ENCODE data around the gene RIN3. TPM values are rescaled to one million over a fixed set of nuclear protein-coding genes. Genes with fewer than 3 reads are reported as not detected.
A peak's percentile ranks its signal among the peaks of the same experiment; 100 is the strongest.
"Not testable (repeated sequence)": the region's sequence is repeated elsewhere in the genome, so short reads cannot be mapped to it uniquely, and the experiment has no call there.

RIN3 gene
- total RNA-seq, 1 experiment from 2014 or later: 2.6 TPM

DNA sequence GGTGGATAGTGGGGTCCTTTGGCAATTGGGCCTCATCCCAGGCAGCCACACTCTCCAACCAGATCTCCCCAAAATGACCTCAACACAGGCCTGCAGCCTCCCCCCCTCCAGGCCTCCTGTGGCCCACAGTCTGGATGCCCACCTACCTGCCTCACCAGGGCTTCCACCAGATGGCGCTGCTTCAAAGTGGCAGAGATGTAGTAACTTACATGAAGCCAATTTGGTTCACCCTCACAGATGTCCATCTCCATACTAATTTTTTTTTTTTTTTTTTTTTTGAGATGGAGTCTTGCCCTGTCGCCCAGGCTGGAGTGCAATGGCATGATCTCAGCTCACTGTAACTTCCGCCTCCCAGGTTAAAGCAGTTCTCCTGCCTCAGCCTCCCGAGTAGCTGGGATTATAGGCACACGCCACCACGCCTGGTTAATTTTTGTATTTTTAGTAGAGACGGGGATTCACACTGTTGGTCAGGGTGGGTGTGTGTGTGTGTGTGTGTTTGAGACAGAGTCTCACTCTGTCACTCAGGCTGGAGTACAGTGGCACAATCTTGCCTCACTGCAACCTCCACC lies 201.2 kb downstream of the RIN3 start:
- in situ Hi-C loops (cut with HindIII; ENCODE audit: low pct_unique_long_range_greater_than_20kb, low sequenced_read_pairs): not testable (repeated sequence)
- peak; percentile 82 for DNase-seq (ENCODE audit: low read depth, low spot score)

DNA sequence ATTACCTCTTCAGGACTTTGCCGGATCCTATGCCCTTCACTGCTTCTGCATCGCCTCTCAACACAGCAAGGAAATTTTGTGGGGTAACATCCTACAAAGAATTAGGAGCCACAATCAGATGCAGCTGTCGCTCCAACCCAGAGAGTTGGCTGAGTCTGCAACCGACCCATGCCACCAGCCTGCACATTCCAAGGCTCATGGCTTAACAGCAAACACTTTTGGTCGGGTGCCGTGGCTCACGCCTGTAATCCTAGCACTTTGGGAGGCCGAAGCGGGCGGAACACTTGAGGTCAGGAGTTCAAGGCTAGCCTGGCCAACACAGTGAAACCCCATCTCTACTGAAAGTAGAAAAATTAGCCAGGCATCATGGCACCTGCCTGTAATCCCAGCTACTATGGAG lies 202.6 kb downstream of the RIN3 start:
- in situ Hi-C loops (cut with HindIII; ENCODE audit: low pct_unique_long_range_greater_than_20kb, low sequenced_read_pairs): no loop called here

DNA sequence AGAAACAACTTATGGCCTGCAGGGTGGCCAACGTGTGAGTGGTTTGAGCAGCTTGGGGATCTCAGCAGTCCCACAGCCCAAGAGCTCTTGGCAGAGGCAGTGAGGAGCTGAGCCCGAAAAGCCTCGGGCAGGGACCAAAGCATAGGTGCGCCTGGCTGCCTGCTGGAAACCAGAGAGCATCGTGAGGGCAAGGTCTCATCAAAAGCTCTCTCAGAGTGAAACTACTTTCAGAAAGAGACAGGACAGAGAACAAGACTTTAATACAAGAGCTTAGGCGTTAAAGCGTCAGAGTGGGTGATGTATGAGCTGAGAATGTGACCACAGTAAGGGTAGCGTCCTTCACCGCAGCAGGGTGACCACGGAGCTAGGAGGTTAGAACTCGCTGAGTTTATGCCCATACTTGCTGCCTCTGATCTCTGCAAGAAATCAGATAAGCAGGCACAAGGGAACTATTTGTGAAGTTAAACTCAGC lies 204.0 kb downstream of the RIN3 start:
- DNase-seq (ENCODE audit: low read depth, low spot score): no peak
- in situ Hi-C loops (cut with HindIII; ENCODE audit: low pct_unique_long_range_greater_than_20kb, low sequenced_read_pairs): no loop called here

More for the DNA sequence above, 202.6 kb downstream of the RIN3 start:
- no peak for DNase-seq (ENCODE audit: low read depth, low spot score)

DNA sequence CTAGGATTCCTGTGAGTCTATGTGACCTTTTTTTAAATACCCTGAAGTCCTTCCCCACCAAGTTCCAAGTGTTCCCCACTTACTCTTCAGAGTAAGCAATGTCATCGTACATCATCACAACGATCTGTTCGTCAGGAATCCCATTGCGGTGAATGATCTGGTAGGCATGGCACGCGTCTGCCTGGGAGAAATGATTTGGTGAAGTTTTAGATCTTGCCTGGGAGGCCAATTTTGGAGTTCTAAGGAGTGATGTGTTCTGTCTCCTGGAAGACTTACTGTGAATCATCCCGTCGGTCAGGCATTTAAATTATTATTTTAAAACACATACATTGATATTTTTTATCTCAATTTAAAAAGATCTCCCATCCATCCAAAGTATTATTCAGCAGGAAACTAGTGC lies 205.1 kb downstream of the RIN3 start:
- in situ Hi-C loops (cut with HindIII; ENCODE audit: low pct_unique_long_range_greater_than_20kb, low sequenced_read_pairs): no loop called here
- no peak for DNase-seq (ENCODE audit: low read depth, low spot score)

DNA sequence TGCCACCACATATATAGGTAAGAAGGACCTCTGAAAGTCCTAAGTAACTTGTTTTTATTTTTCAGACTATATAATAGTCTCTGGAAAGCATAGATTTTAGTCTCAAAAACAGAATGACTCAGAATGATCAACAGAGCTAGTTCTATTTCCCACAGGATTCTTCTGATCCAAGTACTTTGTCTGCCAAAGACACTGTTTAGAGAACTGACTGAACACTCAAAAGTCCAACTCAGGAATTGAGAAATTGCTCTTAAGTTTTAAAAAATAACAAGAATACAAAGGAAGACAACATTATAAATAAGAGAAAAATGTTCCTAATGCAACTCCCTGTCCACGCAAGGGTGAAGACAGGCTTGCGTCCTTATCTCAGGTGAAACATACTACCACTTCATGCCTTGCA lies 205.8 kb downstream of the RIN3 start:
- no peak for DNase-seq (ENCODE audit: low read depth, low spot score)
- in situ Hi-C loops (cut with HindIII; ENCODE audit: low pct_unique_long_range_greater_than_20kb, low sequenced_read_pairs): no loop called here

DNA sequence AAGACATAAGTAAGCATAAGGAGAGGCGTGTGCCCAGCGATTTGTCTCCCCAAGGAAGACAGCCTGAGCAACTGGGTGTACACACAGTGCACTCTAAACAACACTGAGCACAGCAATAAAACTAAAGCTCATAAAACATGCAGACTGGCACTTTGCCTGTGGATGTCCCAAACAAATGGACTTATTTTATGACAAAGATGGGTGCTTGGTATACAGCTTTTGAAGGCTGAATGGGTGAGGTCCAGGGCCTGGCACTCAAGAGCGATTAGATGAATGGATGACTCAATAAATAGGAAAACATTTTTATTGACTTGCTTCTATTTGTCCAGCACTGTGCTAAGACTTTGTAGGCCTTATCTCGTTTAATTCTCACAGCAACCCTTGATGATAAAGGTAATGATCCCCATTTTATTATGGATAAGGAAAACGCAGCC lies 206.3 kb downstream of the RIN3 start:
- in situ Hi-C loops (cut with HindIII; ENCODE audit: low pct_unique_long_range_greater_than_20kb, low sequenced_read_pairs): no loop called here
- DNase-seq (ENCODE audit: low read depth, low spot score): no peak

DNA sequence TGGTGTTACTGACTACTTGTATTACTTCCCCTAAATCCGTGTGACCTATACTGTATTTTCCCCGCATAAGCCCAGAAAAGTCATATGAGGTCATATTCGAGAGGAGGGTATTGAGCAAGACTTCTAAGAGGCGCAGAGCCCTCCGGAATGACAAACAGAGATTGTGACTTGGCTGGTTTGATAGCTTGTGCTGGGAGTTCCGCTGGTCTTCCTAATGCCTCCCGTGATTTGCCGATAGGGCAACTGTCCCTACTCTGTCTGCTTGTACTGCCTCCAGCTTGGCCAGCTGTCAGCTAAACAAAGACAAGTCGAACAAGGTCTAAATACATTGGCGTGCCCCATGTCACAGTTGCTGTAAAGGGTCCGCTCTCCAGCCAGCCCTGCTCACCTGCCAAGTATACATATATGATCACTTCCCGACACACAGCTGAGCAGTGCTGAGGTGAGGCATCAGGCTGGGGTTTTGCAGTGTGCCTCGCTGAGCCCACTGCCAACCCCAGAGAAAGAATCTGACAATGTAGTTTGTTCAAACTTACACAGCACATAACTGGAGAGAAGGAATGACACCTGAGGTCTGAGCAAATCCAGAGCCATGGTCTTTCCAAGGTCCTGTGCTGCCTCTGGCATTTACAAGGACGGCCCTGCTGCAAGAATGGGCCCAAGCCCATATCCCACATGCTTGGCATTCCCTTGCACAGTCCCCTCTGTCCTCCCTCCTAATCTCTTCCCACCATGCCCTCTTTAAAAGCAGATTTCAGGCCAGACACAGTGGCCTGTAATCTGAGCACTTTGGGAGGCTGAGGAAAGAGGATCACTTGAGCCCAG lies 211.1 kb downstream of the RIN3 start:
- no peak for DNase-seq (ENCODE audit: low read depth, low spot score)
- in situ Hi-C loops (cut with HindIII; ENCODE audit: low pct_unique_long_range_greater_than_20kb, low sequenced_read_pairs): no loop called here

DNA sequence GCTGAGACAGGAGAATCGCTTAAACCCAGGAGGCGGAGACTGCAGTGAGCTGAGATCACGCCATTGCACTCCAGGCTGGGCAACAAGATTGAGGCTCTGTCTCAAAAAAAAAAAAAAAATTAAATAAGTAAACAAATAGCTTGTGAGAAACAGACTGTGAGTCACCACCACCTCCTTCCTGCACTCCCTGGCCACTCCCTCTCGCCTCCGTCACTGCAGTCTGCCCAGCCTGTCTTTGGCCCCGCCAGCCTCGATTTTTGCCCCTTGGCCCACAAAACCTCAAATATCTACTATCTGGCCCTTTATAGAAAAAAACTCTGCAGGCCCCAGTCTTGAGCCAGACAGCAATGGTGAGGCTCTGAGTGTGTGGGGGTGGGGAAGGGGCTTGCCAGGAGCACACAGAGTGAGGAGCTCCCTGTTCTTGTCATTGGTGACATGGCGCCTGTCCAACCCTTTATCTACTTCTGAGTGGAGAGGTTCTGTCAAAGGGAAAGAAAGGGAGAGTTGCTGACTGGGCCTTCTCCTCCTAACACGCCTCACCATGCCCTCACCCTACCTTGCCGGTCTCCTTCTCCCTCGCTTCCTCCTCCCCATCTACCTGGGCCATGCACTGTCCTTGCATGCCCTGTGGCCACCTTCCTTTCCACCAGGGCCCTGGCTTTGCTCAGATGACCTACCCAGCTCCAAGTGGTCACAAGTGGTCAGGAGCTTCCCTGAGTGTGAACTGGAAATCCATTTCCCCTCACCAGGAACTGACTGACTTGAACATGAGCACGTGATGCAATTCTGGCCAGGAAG lies 212.8 kb downstream of the RIN3 start:
- DNase-seq (ENCODE audit: low read depth, low spot score): peak; percentile 28
- in situ Hi-C loops (cut with HindIII; ENCODE audit: low pct_unique_long_range_greater_than_20kb, low sequenced_read_pairs): no loop called here

DNA sequence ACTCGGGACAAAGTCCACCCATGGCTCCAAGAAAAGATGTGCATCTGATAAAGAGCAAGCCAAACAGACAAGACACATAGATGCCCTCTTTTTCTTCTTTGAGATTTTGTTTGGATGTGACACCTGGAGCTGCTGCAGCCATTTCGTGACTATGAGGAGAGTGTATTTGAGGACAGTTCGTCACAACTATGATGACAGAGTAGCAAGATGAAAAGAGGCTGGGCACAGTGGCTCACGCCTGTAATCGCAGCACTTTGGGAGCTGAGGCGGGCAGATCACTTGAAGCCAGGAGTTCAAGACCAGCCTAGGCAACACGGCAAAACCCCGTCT lies 213.3 kb downstream of the RIN3 start:
- no peak for DNase-seq (ENCODE audit: low read depth, low spot score)
- in situ Hi-C loops (cut with HindIII; ENCODE audit: low pct_unique_long_range_greater_than_20kb, low sequenced_read_pairs): no loop called here

DNA sequence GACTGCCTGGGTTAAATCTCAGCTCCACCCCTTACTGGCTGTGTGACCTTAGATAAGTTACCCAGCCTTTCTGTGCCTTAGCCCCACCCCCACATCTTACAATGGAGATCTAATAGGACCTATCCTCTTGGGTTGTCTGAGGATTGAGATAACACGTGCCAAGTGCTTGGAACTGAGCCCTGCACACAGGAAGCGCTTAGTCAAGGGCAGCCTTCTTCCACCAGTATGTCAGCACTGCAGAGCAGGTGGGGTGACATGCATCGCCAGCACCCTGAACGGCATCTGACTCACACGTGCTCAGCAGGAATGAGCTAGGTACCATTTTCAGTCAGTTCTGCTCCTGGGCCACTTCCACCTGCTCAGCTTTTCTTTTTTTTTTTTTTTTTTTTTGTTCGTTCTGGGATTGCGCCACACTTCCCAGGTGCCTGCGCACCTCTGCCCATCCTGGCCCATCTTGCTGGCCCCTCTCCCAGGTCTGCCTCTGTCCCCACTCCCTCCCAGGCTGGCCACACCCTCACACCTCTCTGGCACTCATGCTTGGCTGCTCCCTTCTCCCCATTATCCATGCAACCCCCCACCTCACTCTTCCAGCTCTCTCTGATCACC lies 215.3 kb downstream of the RIN3 start:
- in situ Hi-C loops (cut with HindIII; ENCODE audit: low pct_unique_long_range_greater_than_20kb, low sequenced_read_pairs): no loop called here
- DNase-seq (ENCODE audit: low read depth, low spot score): no peak

DNA sequence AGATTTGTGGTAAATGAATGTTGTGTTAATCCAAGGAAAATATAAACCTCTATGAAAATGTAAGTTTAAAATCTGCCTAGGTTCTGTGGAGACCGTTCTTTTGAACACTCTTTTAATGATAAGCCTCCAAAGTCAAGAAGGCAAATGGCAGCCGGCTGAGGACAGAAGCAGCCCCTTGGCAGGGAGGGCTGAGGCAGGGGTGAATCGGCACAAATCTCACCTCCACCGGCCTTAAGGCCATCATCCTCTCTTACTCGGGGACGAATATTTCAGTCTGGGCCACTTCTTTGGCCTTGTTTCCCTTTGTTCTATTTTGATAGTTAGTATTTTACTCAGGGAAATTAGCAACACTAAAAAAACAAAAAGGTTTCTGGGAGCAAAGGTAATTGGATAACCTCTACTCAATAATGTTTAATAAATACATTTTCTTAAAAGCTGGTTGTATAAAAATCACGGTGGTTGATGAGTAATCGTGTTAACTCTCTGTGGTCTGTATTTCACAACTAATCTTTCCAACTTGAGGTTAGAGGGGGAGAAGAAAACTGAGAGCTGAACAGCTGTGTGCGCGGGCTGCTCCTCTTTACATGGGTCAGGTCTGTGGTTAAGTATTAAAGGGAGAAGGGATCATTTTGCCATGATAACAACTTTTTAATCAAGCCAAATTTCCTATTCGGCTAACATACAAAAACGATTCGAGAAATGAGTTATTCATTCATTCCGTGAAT lies 216.2 kb downstream of the RIN3 start:
- no peak for DNase-seq (ENCODE audit: low read depth, low spot score)
- in situ Hi-C loops (cut with HindIII; ENCODE audit: low pct_unique_long_range_greater_than_20kb, low sequenced_read_pairs): no loop called here

DNA sequence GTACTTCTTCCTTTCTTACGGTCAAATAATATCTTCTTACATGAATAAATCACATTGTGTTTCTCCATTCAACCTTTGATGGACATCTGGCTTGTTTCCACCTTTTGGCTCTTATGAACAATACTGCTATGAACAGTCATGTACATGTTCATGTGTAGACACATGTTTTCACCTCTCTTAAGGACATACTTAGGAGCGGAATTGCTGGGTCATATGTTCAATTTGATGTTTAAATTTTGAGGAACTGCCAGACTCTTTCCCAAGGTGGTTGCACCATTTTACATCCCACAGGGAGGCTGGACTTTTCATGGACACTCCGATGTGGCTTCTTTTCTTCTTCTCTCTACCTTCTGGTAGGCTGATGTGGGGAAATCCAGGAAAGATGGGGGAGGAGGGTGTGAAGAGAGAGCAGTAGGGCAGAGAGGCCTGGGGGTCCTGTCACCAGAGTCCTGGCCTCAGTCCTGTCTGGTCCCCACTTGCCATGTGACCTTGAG lies 218.1 kb downstream of the RIN3 start:
- DNase-seq (ENCODE audit: low read depth, low spot score): no peak
- in situ Hi-C loops (cut with HindIII; ENCODE audit: low pct_unique_long_range_greater_than_20kb, low sequenced_read_pairs): no loop called here

DNA sequence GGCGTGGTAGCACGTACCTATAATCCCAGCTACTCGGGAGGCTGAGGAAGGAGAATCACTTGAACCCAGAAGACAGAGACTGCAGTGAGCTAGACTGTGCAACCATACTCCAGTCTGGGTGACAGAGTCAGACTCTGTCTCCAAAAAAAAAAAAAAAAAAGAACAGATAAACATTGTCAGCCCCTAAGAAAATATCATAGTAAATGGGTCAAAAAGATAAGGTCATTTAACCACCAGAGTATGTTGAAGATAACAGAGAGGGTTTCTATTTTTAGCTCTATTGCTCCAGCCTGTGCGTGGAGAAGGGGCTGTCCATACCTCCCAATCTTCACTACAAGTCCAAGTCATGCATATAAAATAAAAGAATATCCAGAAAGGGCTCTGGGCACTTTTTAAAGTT lies 219.4 kb downstream of the RIN3 start:
- no peak for DNase-seq (ENCODE audit: low read depth, low spot score)
- in situ Hi-C loops (cut with HindIII; ENCODE audit: low pct_unique_long_range_greater_than_20kb, low sequenced_read_pairs): no loop called here

DNA sequence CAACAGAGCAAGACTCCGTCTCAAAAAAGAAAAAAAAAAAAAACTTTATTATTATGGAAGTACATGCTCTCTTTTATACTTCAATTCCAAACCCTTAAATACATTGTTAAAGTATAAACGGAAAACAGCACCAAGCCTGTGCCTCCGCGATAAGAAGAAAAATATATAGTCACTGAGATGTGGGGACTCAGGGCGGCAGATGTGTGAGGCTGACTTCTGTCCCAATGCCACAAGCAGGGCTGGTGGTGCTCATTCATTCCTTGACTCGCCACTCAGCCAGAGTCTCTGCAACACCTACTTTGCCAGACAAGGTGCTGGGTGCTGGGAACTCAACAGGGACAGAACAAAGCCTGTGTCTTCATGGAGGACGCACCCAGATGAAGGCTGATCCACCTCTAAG lies 221.0 kb downstream of the RIN3 start:
- in situ Hi-C loops (cut with HindIII; ENCODE audit: low pct_unique_long_range_greater_than_20kb, low sequenced_read_pairs): no loop called here
- no peak for DNase-seq (ENCODE audit: low read depth, low spot score)

DNA sequence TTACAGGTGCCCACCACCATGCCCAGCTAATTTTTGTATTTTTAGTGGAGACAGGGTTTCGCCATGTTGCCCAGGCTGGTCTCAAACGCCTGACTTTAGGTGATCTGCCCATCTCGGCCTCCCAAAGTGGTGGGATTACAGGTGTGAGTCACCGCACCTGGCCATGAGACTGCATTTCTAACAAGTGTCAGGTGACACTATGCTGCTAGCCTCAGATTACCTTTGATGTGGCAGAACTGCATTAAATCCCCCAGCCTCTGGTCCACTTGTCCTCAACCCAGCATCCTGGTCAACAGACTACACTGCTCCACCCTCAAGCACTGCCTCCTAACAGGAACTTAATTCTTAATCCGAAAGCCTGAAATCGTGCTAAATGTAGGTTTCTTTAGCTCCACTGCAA lies 221.8 kb downstream of the RIN3 start:
- in situ Hi-C loops (cut with HindIII; ENCODE audit: low pct_unique_long_range_greater_than_20kb, low sequenced_read_pairs): no loop called here
- DNase-seq (ENCODE audit: low read depth, low spot score): no peak

DNA sequence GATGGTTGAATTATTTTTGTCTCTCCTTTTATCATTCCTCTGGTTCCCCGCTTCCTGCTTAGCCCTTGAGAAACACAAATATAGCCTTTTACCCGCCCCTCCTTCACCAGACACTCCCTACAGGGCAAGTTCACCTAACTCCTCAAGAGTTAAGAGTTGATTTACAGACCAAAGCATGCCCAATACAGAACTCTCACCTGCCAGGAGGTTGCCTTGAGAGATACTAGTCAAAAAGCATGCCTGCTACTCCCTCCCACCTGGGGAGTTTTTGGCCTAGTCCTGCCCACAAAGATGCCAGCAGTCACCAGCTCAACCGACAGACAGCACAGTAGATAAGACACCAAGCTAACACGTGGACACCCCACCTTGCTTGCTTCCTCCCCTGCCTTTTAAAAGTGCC lies 223.6 kb downstream of the RIN3 start:
- no peak for DNase-seq (ENCODE audit: low read depth, low spot score)
- in situ Hi-C loops (cut with HindIII; ENCODE audit: low pct_unique_long_range_greater_than_20kb, low sequenced_read_pairs): no loop called here

DNA sequence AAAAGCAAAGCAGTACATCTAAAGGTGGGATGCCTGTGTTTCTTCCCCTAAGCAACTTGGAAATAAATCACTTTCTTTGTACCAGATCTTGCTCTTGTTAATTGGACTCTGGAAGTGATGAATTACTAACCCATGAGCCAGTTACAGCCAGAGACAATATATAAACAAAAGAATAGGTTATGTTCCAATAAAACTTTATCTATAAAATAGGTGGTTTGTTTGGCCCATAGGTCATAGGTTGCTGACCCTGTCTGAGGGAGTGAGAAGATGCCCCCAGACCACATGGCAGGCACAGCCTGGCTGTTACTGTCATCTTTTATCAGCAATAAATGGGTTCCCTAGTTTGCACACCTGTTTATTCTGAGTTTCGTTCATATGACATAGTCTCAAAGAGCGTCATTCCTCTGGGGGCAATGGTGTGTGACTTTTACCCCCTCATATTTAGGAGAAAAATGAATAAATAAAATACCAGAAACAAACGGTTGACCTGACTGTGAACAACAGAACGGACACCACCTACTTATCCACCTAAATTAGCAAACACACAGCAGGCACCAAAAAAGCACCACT lies 224.1 kb downstream of the RIN3 start:
- in situ Hi-C loops (cut with HindIII; ENCODE audit: low pct_unique_long_range_greater_than_20kb, low sequenced_read_pairs): no loop called here
- no peak for DNase-seq (ENCODE audit: low read depth, low spot score)
